Umbilical cord (tissue), 2 donors: ENCODE data around the gene RNF138. TPM values are rescaled to one million over a fixed set of nuclear protein-coding genes. Genes with fewer than 3 reads are reported as not detected.
"Not testable (repeated sequence)": the region's sequence is repeated elsewhere in the genome, so short reads cannot be mapped to it uniquely, and the experiment has no call there.

Experiments
- DNase-seq: peaks from one replicate; pipeline ENCODE4 v3.0.0-alpha.2; 2015; ENCODE audit warnings: low spot score
- total RNA-seq: library from RNA; depleted of rRNA; stranded (reverse); fragments of >200 nt; gene quantifications from one replicate; pipeline ENCODE4 v1.2.3, GENCODE V29; 2014; ENCODE audit warnings: low replicate concordance; ENCODE audit not compliant: insufficient read depth

Gene RNF138
- total RNA-seq, 1 donor from 2014 or later: 19.3 TPM

DNA sequence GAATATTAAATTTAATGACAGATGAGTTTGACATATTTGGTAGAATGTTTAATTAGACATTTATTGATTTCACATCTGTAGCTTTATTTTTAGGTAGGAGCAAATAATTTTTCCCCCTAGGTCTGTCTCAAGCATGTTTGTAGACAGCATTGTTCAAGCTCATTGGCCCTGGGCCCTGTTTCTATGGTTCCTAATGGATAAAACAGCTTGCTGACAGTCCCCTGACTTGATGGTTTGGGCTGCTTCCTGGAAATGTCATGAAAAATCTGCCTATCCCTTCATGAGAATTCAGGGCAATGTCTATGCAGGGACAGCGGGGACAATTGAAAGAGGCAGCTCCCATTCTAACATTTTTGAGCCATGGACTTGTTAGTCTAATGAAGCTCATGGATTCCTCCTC is 83.6 kb downstream of the RNF138 start:
- DNase-seq: no peak

- DNase-seq: not testable (repeated sequence)
Measured at GRCh38 chr18:32176745-32177144, 85.1 kb downstream of the RNF138 start.

- DNase-seq: no peak
Measured at GRCh38 chr18:32177530-32177929, 85.9 kb downstream of the RNF138 start.

Other genes with a start within 250 kb of the RNF138 start
- gene TRAPPC8, start 148.7 kb upstream of the RNF138 start, total RNA-seq: 44.1 TPM
- 21.4 TPM for gene RNF125, start 73.0 kb upstream of the RNF138 start, total RNA-seq
- 2.6 TPM for gene MEP1B, start 98.2 kb downstream of the RNF138 start, total RNA-seq